IMR-90 (cell line): Measurements from ENCODE around the gene DENND2D. TPM values are rescaled to one million over a fixed set of nuclear protein-coding genes. Genes with fewer than 3 reads are reported as not detected.

ENCODE experiments used
- ATAC-seq: fragments of 200-7000 bp; cut with Tn5 transposase; 2 replicates; pipeline ENCODE4 v1.9.1; 2020; ENCODE audit warnings: low read depth, mild to moderate bottlenecking, moderate library complexity
- BruUV-seq: library from RNA; stranded (reverse); fragments of 400-500 nt; replicated peaks from 2 replicates; lab custom pipeline; 2021; lab: Mats Ljungman, UMichigan
- CTCF ChIA-PET: fragments of 300-600 bp; formaldehyde crosslinking; extraction: SDS; loops from one replicate; lab custom pipeline; 2021; ENCODE audit warnings: antibody characterized with exemption; lab: Yijun Ruan, JAX
- POLR2A ChIA-PET: fragments of 300-600 bp; sonication (Branson Sonifier 250); formaldehyde crosslinking; loops from one replicate; lab custom pipeline; 2022; ENCODE audit warnings: antibody characterized with exemption; ENCODE audit not compliant: unreplicated experiment; lab: Charles Lee
- DNase-seq: peaks from one replicate; pipeline ENCODE4 v3.0.0; 2013
- H2AFZ ChIP-seq: replicated peaks from 2 replicates; pipeline ENCODE3; 2013; ENCODE audit warnings: low read length, mild to moderate bottlenecking; ENCODE audit not compliant: poor library complexity
- H2AK5ac ChIP-seq: 2 replicates; pipeline ENCODE4 v1.6.1; 2013; ENCODE audit warnings: low read depth, low read length, inconsistent platforms
- H2AK9ac ChIP-seq: replicated peaks from 2 replicates; pipeline ENCODE3; 2013; ENCODE audit warnings: mild to moderate bottlenecking, low read depth, low read length, moderate library complexity; ENCODE audit not compliant: poor library complexity
- H2BK120ac ChIP-seq: 2 replicates; pipeline ENCODE4 v1.6.1; 2013; ENCODE audit warnings: low read depth, low read length, inconsistent platforms
- H2BK15ac ChIP-seq: 3 replicates; pipeline ENCODE4 v1.6.1; 2013; ENCODE audit warnings: low read depth, low read length, inconsistent platforms
- H2BK20ac ChIP-seq: 2 replicates; pipeline ENCODE4 v1.6.1; 2013; ENCODE audit warnings: low read depth, mild to moderate bottlenecking, inconsistent platforms, low read length, moderate library complexity
- H2BK5ac ChIP-seq: 2 replicates; pipeline ENCODE4 v1.6.1; 2013; ENCODE audit warnings: mild to moderate bottlenecking, low read depth, low read length, inconsistent platforms; ENCODE audit not compliant: poor library complexity, severe bottlenecking
- H3K14ac ChIP-seq: replicated peaks from 2 replicates; pipeline ENCODE4 v1.6.1; 2013; ENCODE audit warnings: low read depth, low read length, inconsistent platforms
- H3K18ac ChIP-seq: 2 replicates; pipeline ENCODE4 v1.6.1; 2013; ENCODE audit warnings: low read depth, low read length, control low read depth
- H3K23ac ChIP-seq: 2 replicates; pipeline ENCODE4 v1.6.1; 2013; ENCODE audit warnings: low read depth, low read length, inconsistent platforms
- H3K27ac ChIP-seq: 2 replicates; pipeline ENCODE4 v1.5.1; 2013; ENCODE audit warnings: mild to moderate bottlenecking, control low read depth, low read length; ENCODE audit not compliant: insufficient read depth
- H3K27me3 ChIP-seq: 2 replicates; pipeline ENCODE4 v1.6.1; 2013; ENCODE audit warnings: low read length; ENCODE audit not compliant: control insufficient read depth, insufficient read depth
- H3K36me3 ChIP-seq: 2 replicates; pipeline ENCODE4 v1.6.1; 2013; ENCODE audit warnings: low read length, mixed read lengths; ENCODE audit not compliant: control insufficient read depth, insufficient read depth
- H3K4ac ChIP-seq: 2 replicates; pipeline ENCODE4 v1.6.1; 2013; ENCODE audit warnings: low read depth, low read length, inconsistent platforms
- H3K4me1 ChIP-seq: 2 replicates; pipeline ENCODE4 v1.6.1; 2013; ENCODE audit warnings: low read length, mixed read lengths; ENCODE audit not compliant: control insufficient read depth, insufficient read depth
- H3K4me2 ChIP-seq: 2 replicates; pipeline ENCODE4 v1.6.1; 2013; ENCODE audit warnings: low read depth, mild to moderate bottlenecking, control low read depth, low read length, moderate library complexity
- H3K4me3 ChIP-seq: 2 replicates; pipeline ENCODE4 v1.5.1; 2013; ENCODE audit warnings: low read depth, mild to moderate bottlenecking, control low read depth, low read length, moderate library complexity; ENCODE audit not compliant: insufficient read depth
- H3K56ac ChIP-seq: 2 replicates; pipeline ENCODE4 v1.6.1; 2013; ENCODE audit warnings: low read length, inconsistent platforms; ENCODE audit not compliant: insufficient read depth; ENCODE audit errors: extremely low read depth
- H3K79me1 ChIP-seq, 2 experiments: 2 replicates each; pipeline ENCODE4 v1.6.1; 2013; ENCODE audit warnings: low read length in 2 of 2, inconsistent platforms in 1 of 2, low read depth in 1 of 2
- H3K9ac ChIP-seq: 2 replicates; pipeline ENCODE4 v1.6.1; 2013; ENCODE audit warnings: low read depth, low read length, control low read depth
- H3K9me1 ChIP-seq: 2 replicates; pipeline ENCODE4 v1.6.1; 2013; ENCODE audit warnings: low read length, inconsistent platforms; ENCODE audit not compliant: insufficient read depth
- H3K9me3 ChIP-seq: 2 replicates; pipeline ENCODE4 v1.6.1; 2013; ENCODE audit warnings: low read length; ENCODE audit not compliant: control insufficient read depth, insufficient read depth
- H4K20me1 ChIP-seq: 2 replicates; pipeline ENCODE4 v1.6.1; 2013; ENCODE audit warnings: low read length, inconsistent platforms; ENCODE audit not compliant: insufficient read depth
- H4K5ac ChIP-seq: 2 replicates; pipeline ENCODE4 v1.6.1; 2013; ENCODE audit warnings: mild to moderate bottlenecking, low read depth, low read length, control low read depth
- H4K8ac ChIP-seq, 2 experiments: 2 replicates each; pipeline ENCODE4 v1.6.1; 2013; ENCODE audit warnings: low read depth in 2 of 2, low read length in 2 of 2, control low read depth in 1 of 2, inconsistent platforms in 1 of 2
- H4K91ac ChIP-seq: 2 replicates; pipeline ENCODE4 v1.6.1; 2013; ENCODE audit warnings: low read depth, low read length, inconsistent platforms; ENCODE audit not compliant: insufficient read depth
- NFE2L2 ChIP-seq: fragments of 150-350 bp; IDR thresholded peaks from 2 replicates; pipeline ENCODE4 v1.6.1; 2016; ENCODE audit warnings: low read depth, mild to moderate bottlenecking, low read length
- SMC3 ChIP-seq: fragments of 150-350 bp; IDR thresholded peaks from 2 replicates; pipeline ENCODE4 v1.6.1; 2016; ENCODE audit warnings: low read depth, mild to moderate bottlenecking, antibody characterized with exemption, low read length, moderate library complexity
- USF2 ChIP-seq: fragments of 150-350 bp; IDR thresholded peaks from 2 replicates; pipeline ENCODE4 v1.6.1; 2017; ENCODE audit warnings: mild to moderate bottlenecking, antibody characterized with exemption, low read length, low read depth
- WGBS, 2 experiments: methylation state at CpG; one replicate each; pipeline versions ENCODE4 v1.1.5 to v1.1.7; 2013; ENCODE audit warnings: missing lambda C conversion rate in 2 of 2; ENCODE audit not compliant: insufficient read length in 1 of 2; ENCODE audit errors: extremely low coverage in 2 of 2; 5-methylcytosine and 5-hydroxymethylcytosine counted together
- dilution Hi-C: fragments of 300-500 bp; cut with HindIII; formaldehyde crosslinking; loops from one replicate; pipeline ENCODE4 v1.14.3; 2018; ENCODE audit warnings: low sequenced_read_pairs; ENCODE audit not compliant: unreplicated experiment
- in situ Hi-C: fragments of 300-500 bp; cut with MboI; formaldehyde crosslinking; loops from 3 replicates; pipeline ENCODE4 v1.14.3; 2019; ENCODE audit warnings: low sequenced_read_pairs, inconsistent platforms, mixed read lengths
- intact Hi-C: fragments of 100-400 bp; cut with micrococcal nuclease; formaldehyde crosslinking; loops from 2 replicates; pipeline ENCODE4 v1.10.0; 2022
- polyA plus RNA-seq, 3 experiments: library from polyadenylated mRNA; depleted of rRNA; stranded (reverse); fragments of >200 nt; gene quantifications; 2 replicates each; pipeline ENCODE4 v1.2.3, GENCODE V29; 2012; ENCODE audit warnings: low replicate concordance in 1 of 3
- total RNA-seq: library from RNA; depleted of rRNA; stranded (reverse); fragments of >200 nt; gene quantifications from 2 replicates; pipeline ENCODE4 v1.2.3, GENCODE V29; 2012

Gene DENND2D
- total and polyA plus RNA-seq, 2 of the 4 experiments (the other 2 are of a cell fraction), result 0.86 to 0.90 TPM

GRCh38 chr1:111242805-111243523 lies 42.5 kb upstream of the DENND2D start:
- H3K9me3 ChIP-seq, result no peaks in the 10 kb centered on the region

More at GRCh38 chr1:111242805-111243523, 42.5 kb upstream of the DENND2D start:
- Histone ChIP-seq H3K36me3 (no peaks in the 10 kb centered on the region), H3K9me1 (no peaks in the 10 kb centered on the region), H2AK9ac (no peak overlapping the region), H3K79me1 (no peaks in the 10 kb centered on the region), H2BK5ac (no peak overlapping the region), H2BK20ac (no peak overlapping the region), H3K4ac (no peak overlapping the region), H3K9ac (no peak overlapping the region), H4K8ac (no peak overlapping the region), H3K27ac (no peak overlapping the region), H2BK15ac (no peak overlapping the region), H3K14ac (no peak overlapping the region), H3K23ac (no peak overlapping the region), H2AK5ac (no peak overlapping the region), H4K20me1 (no peaks in the 10 kb centered on the region), H3K4me1 (no peaks in the 10 kb centered on the region), H4K91ac (no peak overlapping the region), H3K4me2 (no peak overlapping the region), H2AFZ (no peak overlapping the region), H2BK120ac (no peak overlapping the region), H3K56ac (no peak overlapping the region), H3K27me3 (peaks cover 13% of the 10 kb centered on the region), H3K18ac (no peak overlapping the region), H4K5ac (no peak overlapping the region), H3K4me3 (no peak overlapping the region)
- POLR2A ChIA-PET, result no interaction called here
- CTCF ChIA-PET, result no interaction called here
- BruUV-seq, result no TSS peak
- WGBS, 2 experiments, result no CpG with 5 or more reads among the region's 4 CpGs
- dilution Hi-C loops (no loop called here), intact Hi-C loops (no loop called here), in situ Hi-C loops (no loop called here)
- ATAC-seq (no peak), DNase-seq (no peak)
- TF ChIP-seq NFE2L2, result no peak
- TF ChIP-seq USF2, result no peak
- TF ChIP-seq SMC3, result no peak
